Heart left ventricle (tissue), 16 donors: ENCODE data around the gene CYP1A1. TPM values are rescaled to one million over a fixed set of nuclear protein-coding genes. Genes with fewer than 3 reads are reported as not detected.
A peak's percentile ranks its signal among the peaks of the same experiment; 100 is the strongest.

ENCODE experiments used
- ATAC-seq, 4 donors: fragments of 200-7000 bp; cut with Tn5 transposase; one replicate each; pipeline ENCODE4 v1.9.1; 2020 to 2022; ENCODE audit warnings: moderate library complexity in 4 of 4, mild to moderate bottlenecking in 3 of 4, moderate number of reproducible peaks in 1 of 4
- DNase-seq, 5 donors: peaks; one replicate each; pipeline ENCODE4 v3.0.0-alpha.2; 2020
- H3K27ac ChIP-seq, 12 donors: fragments of 200-600 bp; sonication (generic) in 4 of 12; one replicate each; pipeline versions ENCODE4 v1.5.0 to v1.8.0; 2016 to 2022; ENCODE audit warnings: mild to moderate bottlenecking in 2 of 12
- H3K27me3 ChIP-seq, 9 donors: fragments of 200-600 bp; sonication (generic) in 2 of 9; one replicate each; pipeline versions ENCODE4 v1.5.1 to v1.8.0; 2016 to 2022; ENCODE audit warnings: mild to moderate bottlenecking in 3 of 9
- H3K36me3 ChIP-seq, 9 donors: fragments of 200-600 bp; sonication (generic) in 2 of 9; one replicate each; pipeline versions ENCODE4 v1.5.0 to v1.8.0; 2018 to 2022; ENCODE audit warnings: mild to moderate bottlenecking in 2 of 9
- H3K4me1 ChIP-seq, 12 donors: fragments of 200-600 bp; sonication (generic) in 4 of 12; one replicate each; pipeline versions ENCODE4 v1.5.0 to v1.8.0; 2016 to 2022; ENCODE audit warnings: mild to moderate bottlenecking in 3 of 12
- H3K4me3 ChIP-seq, 12 donors: fragments of 200-600 bp; sonication (generic) in 4 of 12; one replicate each; pipeline versions ENCODE4 v1.5.0 to v1.8.0; 2017 to 2022; ENCODE audit warnings: mild to moderate bottlenecking in 9 of 12, moderate library complexity in 4 of 12
- H3K9me3 ChIP-seq, 12 donors: fragments of 200-600 bp; sonication (generic) in 4 of 12; one replicate each; pipeline versions ENCODE4 v1.5.0 to v1.8.0; 2016 to 2022; ENCODE audit warnings: mild to moderate bottlenecking in 1 of 12
- CTCF ChIP-seq, 12 donors: fragments of 200-600 bp; sonication (generic) in 4 of 12; IDR thresholded peaks; one replicate each; pipeline versions ENCODE4 v1.5.0 to v1.8.0; 2018 to 2022; ENCODE audit warnings: antibody characterized with exemption in 12 of 12, mild to moderate bottlenecking in 5 of 12
- POLR2A ChIP-seq, 2 donors: fragments of 450-650 bp; IDR thresholded peaks; one replicate each; pipeline ENCODE4 v1.6.1; 2017; ENCODE audit warnings: antibody characterized with exemption in 2 of 2, mild to moderate bottlenecking in 2 of 2, moderate library complexity in 2 of 2
- WGBS, 4 donors: extraction: QIAGEN DNeasy Blood & Tissue Kit in 2 of 4; methylation state at CpG; one replicate each; pipeline versions ENCODE4 v1.1.5 to v1.1.7; 2013 to 2018; 5-methylcytosine and 5-hydroxymethylcytosine counted together
- intact Hi-C, 10 donors: fragments of 100-400 bp; cut with DNase I; formaldehyde crosslinking; loops; one replicate each; pipeline versions ENCODE4 v1.11.1 to v1.14.2; 2022
- polyA plus RNA-seq, 2 donors: library from polyadenylated mRNA; stranded (reverse); fragments of 200-250 nt; gene quantifications; one replicate each; pipeline ENCODE4 v1.2.3, GENCODE V29; 2013
- total RNA-seq, 9 donors: library from RNA; depleted of rRNA in 2 of 9; stranded (reverse); fragments of >200 nt in 2 of 9; fragmentation: NEBNext Ultra II Directional in 3 of 9; extraction: Animal tissue kit (Norgen Biotek cat#: 25700) in 3 of 9; gene quantifications; one replicate each; pipeline versions ENCODE4 v1.1.0 to v1.2.4, GENCODE V29; 2016 to 2023
- donor health status: ischemic (EF 13 %, LVEDD 7.1; RV severe dilation, severe dysfunction).
- donor health status: healthy with polysubstance abuse.
- donor health status: DM: no; HTN: yes; CAD: no.
- donor health status: DM: no; HTN: no; CAD: no.
- donor health status: ischemic (EF 25% LVEDD 6.9; RV normal size, moderate dysfunction).
- donor health status: ischemic (EF 25% LVEDD 5.7; RV mildly dilated, moderate dysfunction).
- donor health status: healthy.
- donor health status: DM: yes; HTN: yes; CAD: no.
- donor health status: ischemic (EF 35%, LVEDD 5.7; RV mildly dilated, moderate dysfunction).
- donor health status: nonischemic (EF 11% LVEDD 7.7; RV severe dilation, severe dysfunction).
- donor health status: DM: yes; HTN: yes; CAD: no.
- donor health status: PGD.
- donor health status: ischemic (EF 29% LVEDD 5.4; RV normal size, mild dysfunction).
- donor health status: nonischemic (EF 23%, LVEDD 6.1; RV moderate dilation, normal function).

The CYP1A1 gene
- total and polyA plus RNA-seq, 11 donors, result 0.08 to 0.91 (median 0.32) TPM; not detected in 3

DNA sequence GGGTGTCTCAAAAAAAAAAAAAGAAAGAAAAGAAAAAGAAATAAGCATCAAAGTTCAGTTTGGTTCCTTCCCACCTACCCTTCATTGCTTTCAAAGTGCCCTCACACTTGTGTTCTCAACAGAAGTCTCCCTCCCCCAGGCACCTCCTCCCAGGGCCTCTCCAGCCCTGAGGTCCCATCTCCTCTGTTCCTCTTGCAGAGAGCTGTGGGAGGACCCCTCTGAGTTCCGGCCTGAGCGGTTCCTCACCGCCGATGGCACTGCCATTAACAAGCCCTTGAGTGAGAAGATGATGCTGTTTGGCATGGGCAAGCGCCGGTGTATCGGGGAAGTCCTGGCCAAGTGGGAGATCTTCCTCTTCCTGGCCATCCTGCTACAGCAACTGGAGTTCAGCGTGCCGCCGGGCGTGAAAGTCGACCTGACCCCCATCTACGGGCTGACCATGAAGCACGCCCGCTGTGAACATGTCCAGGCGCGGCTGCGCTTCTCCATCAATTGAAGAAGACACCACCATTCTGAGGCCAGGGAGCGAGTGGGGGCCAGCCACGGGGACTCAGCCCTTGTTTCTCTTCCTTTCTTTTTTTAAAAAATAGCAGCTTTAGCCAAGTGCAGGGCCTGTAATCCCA lies 29.4 kb upstream of the CYP1A1 start:
- no peak for ATAC-seq
- H3K4me3 ChIP-seq, result no peak overlapping the region
- H3K36me3 ChIP-seq, result no peaks in the 10 kb centered on the region
- WGBS, 4 donors, result 75 to 86% (median 81%) methylated on average over 20 of the region's 20 CpGs
- TF ChIP-seq POLR2A (IDR thresholded peaks at IDR 0.05), result no peak
- no peak for DNase-seq
- no peak overlapping the region for H3K27ac ChIP-seq
- H3K4me1 ChIP-seq, result no peaks in the 10 kb centered on the region
- H3K27me3 ChIP-seq, result no peaks in the 10 kb centered on the region
- intact Hi-C loops, result no loop called here
- no peaks in the 10 kb centered on the region for H3K9me3 ChIP-seq

- 55 to 60% (median 57%) methylated on average over 5 of the region's 5 CpGs for WGBS, 4 donors
- no peak for DNase-seq
- Histone ChIP-seq H3K4me3 (no peak overlapping the region), H3K27ac (no peak overlapping the region), H3K9me3 (no peaks in the 10 kb centered on the region), H3K4me1 (no peaks in the 10 kb centered on the region), H3K36me3 (no peaks in the 10 kb centered on the region), H3K27me3 (no peaks in the 10 kb centered on the region)
- intact Hi-C loops, result no loop called here
- TF ChIP-seq CTCF (IDR thresholded peaks at IDR 0.05), result no peak
- no peak for TF ChIP-seq POLR2A (IDR thresholded peaks at IDR 0.05)
- ATAC-seq, result no peak
These were observed 27.2 kb upstream of the CYP1A1 start for GRCh38 chr15:74752531-74752930.

DNA sequence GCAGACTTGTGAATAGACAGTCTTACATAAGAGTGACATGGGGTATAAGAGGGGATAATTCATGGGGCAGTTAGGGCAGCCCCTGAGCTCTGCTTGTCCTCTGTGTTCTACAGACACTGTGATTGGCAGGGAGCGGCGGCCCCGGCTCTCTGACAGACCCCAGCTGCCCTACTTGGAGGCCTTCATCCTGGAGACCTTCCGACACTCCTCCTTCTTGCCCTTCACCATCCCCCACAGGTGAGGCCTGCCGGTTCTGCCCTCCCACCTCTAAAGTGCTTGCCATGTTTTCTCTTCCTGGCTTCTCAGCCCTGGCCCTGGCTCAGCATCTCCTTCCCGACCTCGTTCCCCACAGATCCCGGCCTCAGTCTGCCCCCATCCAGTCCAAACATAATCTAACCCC lies 26.7 kb upstream of the CYP1A1 start:
- no peaks in the 10 kb centered on the region for H3K4me1 ChIP-seq
- 68 to 80% (median 75%) methylated on average over 8 of the region's 8 CpGs for WGBS, 4 donors
- TF ChIP-seq CTCF (IDR thresholded peaks at IDR 0.05) (no peak), POLR2A (IDR thresholded peaks at IDR 0.05) (no peak)
- H3K36me3 ChIP-seq, result no peaks in the 10 kb centered on the region
- no peak overlapping the region for H3K4me3 ChIP-seq
- no peaks in the 10 kb centered on the region for H3K9me3 ChIP-seq
- intact Hi-C loops, result no loop called here
- H3K27ac ChIP-seq, result no peak overlapping the region
- DNase-seq (no peak), ATAC-seq (no peak)
- H3K27me3 ChIP-seq, result no peaks in the 10 kb centered on the region

DNA sequence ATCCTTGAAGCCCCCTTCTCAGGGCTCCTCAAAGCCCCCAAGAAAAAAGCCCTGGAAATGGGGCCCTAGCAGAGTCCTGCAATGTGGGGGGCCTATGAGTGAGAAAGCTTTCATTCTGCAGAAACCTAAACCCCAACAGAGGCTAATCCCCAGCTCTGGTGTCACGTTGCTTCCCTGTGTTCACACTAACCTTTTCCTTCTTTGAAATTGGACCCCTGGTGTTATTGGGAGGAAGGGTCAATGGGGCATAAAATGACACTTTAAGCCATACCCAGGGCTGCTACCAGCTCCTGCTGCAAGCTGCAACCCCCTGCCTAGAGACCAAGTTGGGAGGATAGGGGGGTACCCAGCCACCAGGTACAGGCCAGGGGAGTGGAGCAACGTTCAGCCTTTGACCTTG lies 25.4 kb upstream of the CYP1A1 start:
- ATAC-seq, result no peak
- Histone ChIP-seq H3K27me3 (no peaks in the 10 kb centered on the region), H3K4me1 (no peaks in the 10 kb centered on the region), H3K4me3 (no peak overlapping the region), H3K9me3 (no peaks in the 10 kb centered on the region), H3K36me3 (no peaks in the 10 kb centered on the region), H3K27ac (no peak overlapping the region)
- DNase-seq, result no peak
- intact Hi-C loops, result no loop called here
- TF ChIP-seq POLR2A (IDR thresholded peaks at IDR 0.05) (no peak), CTCF (IDR thresholded peaks at IDR 0.05) (no peak)
- WGBS, 4 donors, result 37 to 80% (median 68%) methylated on average over 1 to 2 of the region's 2 CpGs

DNA sequence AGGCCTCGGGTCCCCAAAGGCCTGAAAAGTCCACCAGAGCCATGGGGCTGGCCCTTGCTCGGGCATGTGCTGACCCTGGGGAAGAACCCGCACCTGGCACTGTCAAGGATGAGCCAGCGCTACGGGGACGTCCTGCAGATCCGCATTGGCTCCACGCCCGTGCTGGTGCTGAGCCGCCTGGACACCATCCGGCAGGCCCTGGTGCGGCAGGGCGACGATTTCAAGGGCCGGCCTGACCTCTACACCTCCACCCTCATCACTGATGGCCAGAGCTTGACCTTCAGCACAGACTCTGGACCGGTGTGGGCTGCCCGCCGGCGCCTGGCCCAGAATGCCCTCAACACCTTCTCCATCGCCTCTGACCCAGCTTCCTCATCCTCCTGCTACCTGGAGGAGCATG lies 24.5 kb upstream of the CYP1A1 start:
- Histone ChIP-seq H3K4me1 (no peaks in the 10 kb centered on the region), H3K9me3 (no peaks in the 10 kb centered on the region), H3K36me3 (no peaks in the 10 kb centered on the region), H3K27ac (no peak overlapping the region), H3K27me3 (no peaks in the 10 kb centered on the region), H3K4me3 (no peak overlapping the region)
- ATAC-seq, result peak in 1 of 4 donors; percentile 32
- intact Hi-C loops, result no loop called here
- WGBS, 4 donors, result 92 to 93% (median 92%) methylated on average over 18 to 20 of the region's 20 CpGs
- no peak for DNase-seq
- no peak for TF ChIP-seq POLR2A (IDR thresholded peaks at IDR 0.05)
- TF ChIP-seq CTCF (IDR thresholded peaks at IDR 0.05), result no peak
